HG03097 (cell line): ENCODE data around the gene LIMS2.

Experiments used
- ATAC-seq: cut with Tn5 transposase; IDR thresholded peaks from one replicate; pipeline ENCODE4 v1.9.1; 2021; ENCODE audit not compliant: unreplicated experiment, low FRiP score

LIMS2 gene

DNA sequence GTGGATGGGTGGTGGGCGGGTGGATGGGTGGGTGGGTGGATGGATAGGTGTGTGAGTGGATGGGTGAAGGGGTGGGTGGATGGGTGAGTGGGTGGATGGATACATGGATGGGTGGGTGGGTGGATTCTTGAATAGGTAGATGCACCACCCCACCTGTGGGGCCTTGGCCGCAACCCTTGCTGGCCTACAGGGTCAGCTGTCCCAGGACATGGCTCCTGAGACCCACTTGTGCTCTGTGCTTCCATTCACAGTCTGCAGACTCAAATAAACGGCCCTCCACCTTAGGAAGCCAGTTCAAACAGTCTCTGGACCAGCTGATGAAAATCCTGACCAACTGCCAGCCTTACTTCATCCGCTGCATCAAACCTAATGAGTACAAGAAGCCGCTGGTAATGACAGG is 85.5 kb downstream of the LIMS2 start:
- ATAC-seq: no peak

DNA sequence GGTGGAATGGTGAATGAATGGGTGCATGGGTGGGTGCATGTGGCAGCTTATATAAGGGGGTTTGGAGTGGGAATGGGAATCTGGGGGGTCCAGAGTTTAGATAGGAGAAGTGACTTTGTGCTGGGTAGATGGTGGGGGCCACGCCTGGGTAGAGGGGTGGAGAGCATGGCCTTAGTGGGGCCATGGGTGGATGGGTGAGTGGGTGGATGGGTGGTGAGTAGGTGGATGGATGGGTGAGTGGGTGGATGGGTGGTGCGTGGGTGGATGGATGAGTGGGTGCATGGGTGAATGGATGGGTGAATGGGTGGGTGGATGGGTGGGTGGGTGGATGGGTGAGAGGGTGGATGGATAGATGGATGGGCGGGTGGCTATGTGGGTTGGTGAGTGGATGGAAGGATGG is 86.0 kb downstream of the LIMS2 start:
- no peak for ATAC-seq
